Daoy (cell line): ENCODE measurements around the gene ZEB1. TPM values are rescaled to one million over a fixed set of nuclear protein-coding genes. Genes with fewer than 3 reads are reported as not detected.
"Not testable (repeated sequence)": the region's sequence is repeated elsewhere in the genome, so short reads cannot be mapped to it uniquely, and the experiment has no call there.

Experiments used
- DNase-seq: peaks from one replicate; pipeline ENCODE4 v3.0.0-alpha.2; 2015; ENCODE audit warnings: low read depth
- total RNA-seq: library from RNA; depleted of rRNA; stranded (reverse); fragments of >200 nt; shearing (Covaris generic); gene quantifications from 2 replicates; pipeline ENCODE4 v1.2.3, GENCODE V29; 2014

ZEB1 gene
- total RNA-seq, 1 experiment from 2014 or later, result 14.9 TPM

- DNase-seq, result peak; percentile 75
Measured at GRCh38 chr10:31318382-31318853, 598 bp upstream of the ZEB1 start.

- DNase-seq, result no peak
Measured at GRCh38 chr10:31319602-31320549, 860 bp downstream of the ZEB1 start.

- DNase-seq, result peak; percentile 29
Measured at GRCh38 chr10:31320550-31321211, 1.7 kb downstream of the ZEB1 start.

- no peak for DNase-seq
Measured at GRCh38 chr10:31321396-31321941, 2.5 kb downstream of the ZEB1 start.

- DNase-seq, result no peak
Measured at GRCh38 chr10:31322647-31323046, 3.6 kb downstream of the ZEB1 start.

- no peak for DNase-seq
Measured at GRCh38 chr10:31340343-31340742, 21.3 kb downstream of the ZEB1 start.

- no peak for DNase-seq
Measured at GRCh38 chr10:31341552-31341951, 22.5 kb downstream of the ZEB1 start.

GRCh38 chr10:31343009-31343408 lies 24.0 kb downstream of the ZEB1 start:
- no peak for DNase-seq

- no peak for DNase-seq
Measured at GRCh38 chr10:31343551-31343950, 24.5 kb downstream of the ZEB1 start.

- DNase-seq, result no peak
Measured at GRCh38 chr10:31345886-31346285, 26.9 kb downstream of the ZEB1 start.

- DNase-seq, result no peak
Measured at GRCh38 chr10:31346953-31347352, 27.9 kb downstream of the ZEB1 start.

- DNase-seq, result no peak
Measured at GRCh38 chr10:31347705-31348104, 28.7 kb downstream of the ZEB1 start.

GRCh38 chr10:31350891-31351290 lies 31.9 kb downstream of the ZEB1 start:
- DNase-seq, result no peak

- DNase-seq, result no peak
Measured at GRCh38 chr10:31352436-31353226, 33.6 kb downstream of the ZEB1 start.

- peak; percentile 59 for DNase-seq
Measured at GRCh38 chr10:31353574-31353973, 34.6 kb downstream of the ZEB1 start.

- no peak for DNase-seq
Measured at GRCh38 chr10:31358688-31359330, 39.8 kb downstream of the ZEB1 start.

GRCh38 chr10:31359979-31360378 lies 41.0 kb downstream of the ZEB1 start:
- DNase-seq, result no peak

GRCh38 chr10:31361475-31361874 lies 42.5 kb downstream of the ZEB1 start:
- not testable (repeated sequence) for DNase-seq

GRCh38 chr10:31362023-31362641 lies 43.1 kb downstream of the ZEB1 start:
- DNase-seq, result no peak

- DNase-seq, result not testable (repeated sequence)
Measured at GRCh38 chr10:31363696-31364095, 44.7 kb downstream of the ZEB1 start.

- DNase-seq, result not testable (repeated sequence)
Measured at GRCh38 chr10:31364238-31364637, 45.2 kb downstream of the ZEB1 start.
